B cell (primary cell): ENCODE data around the gene POGK. TPM values are rescaled to one million over a fixed set of nuclear protein-coding genes. Genes with fewer than 3 reads are reported as not detected.

ENCODE experiments used
- ATAC-seq: fragments of 200-7000 bp; cut with Tn5 transposase; one replicate; pipeline ENCODE4 v1.10.0; 2021; ENCODE audit warnings: low read depth, mild to moderate bottlenecking, moderate number of reproducible peaks, moderate library complexity
- CTCF ChIA-PET: fragments of 350-600 bp; sonication (Branson Sonifier 250); formaldehyde crosslinking; loops from one replicate; lab custom pipeline; 2021; ENCODE audit warnings: antibody characterized with exemption, inconsistent platforms; lab: Charles Lee
- POLR2A ChIA-PET: fragments of 350-600 bp; sonication (Branson Sonifier 250); formaldehyde crosslinking; loops from one replicate; lab custom pipeline; 2021; ENCODE audit warnings: antibody characterized with exemption; lab: Charles Lee
- DNase-seq: peaks from one replicate; pipeline ENCODE4 v3.0.0; 2013
- H2AFZ ChIP-seq: 2 replicates; pipeline ENCODE4 v1.6.1; 2012; ENCODE audit warnings: mild to moderate bottlenecking, low read depth, low read length; ENCODE audit not compliant: insufficient read depth, poor library complexity, severe bottlenecking
- H3K27ac ChIP-seq, 2 donors: 1 replicate in 1 of 2; 2 replicates in 1 of 2; pipeline ENCODE4 v1.5.1; 2012 to 2013; ENCODE audit warnings: low read length in 2 of 2, mild to moderate bottlenecking in 2 of 2, moderate library complexity in 1 of 2
- H3K27me3 ChIP-seq, 4 experiments: fragments of 200-600 bp in 1 of 4; sonication (generic) in 1 of 4; replicated peaks in 1 of 4; 1 replicate in 2 of 4; 2 replicates in 2 of 4; pipeline versions ENCODE4 v1.6.1 to v1.7.0; 2013 to 2016; ENCODE audit warnings: low read length in 3 of 4, mild to moderate bottlenecking in 2 of 4, mixed read lengths in 1 of 4, moderate library complexity in 1 of 4; ENCODE audit not compliant: insufficient read depth in 4 of 4, control insufficient read depth in 3 of 4; ENCODE audit errors: control extremely low read depth in 1 of 4
- H3K36me3 ChIP-seq, 2 experiments: replicated peaks in 1 of 2; 1 replicate in 1 of 2; 2 replicates in 1 of 2; pipeline versions ENCODE4 v1.6.1 to v1.7.1; 2013; ENCODE audit warnings: low read length in 1 of 2; ENCODE audit not compliant: insufficient read depth in 2 of 2, control insufficient read depth in 1 of 2; ENCODE audit errors: control extremely low read depth in 1 of 2, extremely low read depth in 1 of 2
- H3K4me1 ChIP-seq, 2 donors: fragments of 200-600 bp in 1 of 2; sonication (generic) in 1 of 2; 1 replicate in 1 of 2; 2 replicates in 1 of 2; pipeline versions ENCODE4 v1.5.1 to v1.6.1; 2013 to 2017; ENCODE audit warnings: low read length in 2 of 2; ENCODE audit not compliant: control insufficient read depth in 2 of 2, insufficient read depth in 2 of 2
- H3K4me2 ChIP-seq: replicated peaks from 2 replicates; pipeline ENCODE3; 2012; ENCODE audit warnings: mild to moderate bottlenecking, low read depth, low read length; ENCODE audit not compliant: poor library complexity, severe bottlenecking
- H3K4me3 ChIP-seq, 5 experiments: fragments of 200-600 bp in 1 of 5; sonication (generic) in 1 of 5; 1 replicate in 3 of 5; 2 replicates in 2 of 5; pipeline versions ENCODE4 v1.5.1 to v1.7.0; 2011 to 2016; ENCODE audit warnings: low read length in 4 of 5, mild to moderate bottlenecking in 4 of 5, low read depth in 2 of 5, control low read depth in 1 of 5, moderate library complexity in 1 of 5; ENCODE audit not compliant: insufficient read depth in 1 of 5; ENCODE audit errors: control extremely low read depth in 1 of 5, extremely low read depth in 1 of 5
- H3K79me2 ChIP-seq: fragments of 200-600 bp; sonication (generic); one replicate; pipeline ENCODE4 v1.6.0; 2016; ENCODE audit warnings: low read length; ENCODE audit not compliant: control insufficient read depth, insufficient read depth
- H3K9ac ChIP-seq: fragments of 200-600 bp; sonication (generic); 2 replicates; pipeline ENCODE4 v1.6.1; 2017; ENCODE audit warnings: mild to moderate bottlenecking, low read length, moderate library complexity
- H3K9me3 ChIP-seq, 3 donors: one replicate each; pipeline versions ENCODE4 v1.6.1 to v1.7.1; 2013; ENCODE audit warnings: low read length in 2 of 3; ENCODE audit not compliant: control insufficient read depth in 2 of 3, insufficient read depth in 1 of 3; ENCODE audit errors: control extremely low read depth in 1 of 3
- H4K20me1 ChIP-seq: 2 replicates; pipeline ENCODE4 v1.6.0; 2012; ENCODE audit warnings: mild to moderate bottlenecking, low read length; ENCODE audit not compliant: insufficient read depth, control insufficient read depth, poor library complexity, severe bottlenecking
- H3K27ac Mint-ChIP-seq: one replicate; pipeline ENCODE4 v1.8.0; 2021; ENCODE audit warnings: mixed read lengths
- H3K27me3 Mint-ChIP-seq: one replicate; pipeline ENCODE4 v1.8.0; 2021; ENCODE audit warnings: mixed read lengths
- H3K4me1 Mint-ChIP-seq: one replicate; pipeline ENCODE4 v1.8.0; 2021; ENCODE audit warnings: mixed read lengths
- H3K4me3 Mint-ChIP-seq: one replicate; pipeline ENCODE4 v1.8.0; 2021; ENCODE audit warnings: mixed read lengths
- H3K9me3 Mint-ChIP-seq: one replicate; pipeline ENCODE4 v1.8.0; 2022; ENCODE audit warnings: mixed read lengths; ENCODE audit not compliant: insufficient read depth
- CTCF ChIP-seq: fragments of 200-600 bp; IDR thresholded peaks from one replicate; pipeline ENCODE4 v1.8.0; 2022; ENCODE audit warnings: antibody characterized with exemption, mild to moderate bottlenecking
- EZH2 ChIP-seq: IDR thresholded peaks from 2 replicates; pipeline ENCODE4 v1.6.1; 2012; ENCODE audit warnings: borderline replicate concordance, low read depth, mild to moderate bottlenecking, moderate library complexity, low read length; ENCODE audit not compliant: insufficient read depth, poor library complexity, severe bottlenecking
- WGBS: methylation state at CpG from one replicate; pipeline ENCODE4 v1.1.5; 2013; ENCODE audit warnings: missing lambda C conversion rate; ENCODE audit not compliant: insufficient coverage; 5-methylcytosine and 5-hydroxymethylcytosine counted together
- intact Hi-C: fragments of 100-400 bp; cut with micrococcal nuclease; formaldehyde crosslinking; loops from one replicate; pipeline ENCODE4 v1.10.0; 2022
- polyA plus RNA-seq: library from polyadenylated mRNA; depleted of rRNA; stranded (reverse); fragments of >200 nt; gene quantifications from 2 replicates; pipeline ENCODE4 v1.2.3, GENCODE V29; 2012
- total RNA-seq, 2 donors: library from RNA; stranded (reverse); fragments of 120-200 nt in 1 of 2; gene quantifications; 1 replicate in 1 of 2; 2 replicates in 1 of 2; pipeline versions ENCODE4 v1.2.3 to v1.2.4, GENCODE V29; 2013 to 2022

Gene POGK
- total and polyA plus RNA-seq, 2 donors (not counting 1 experiment from before 2014, with no cell fraction given) = 10.4 to 45.0 TPM

- ATAC-seq (no peak), DNase-seq (no peak)
- ChIA-PET CTCF (interaction anchor here (4.8 kb wide), 1 partner anchor 174 kb away, joined by 41 read pairs; no protein-coding TSS in a partner anchor), POLR2A (no interaction called here)
- H4K20me1 ChIP-seq = no peaks in the 10 kb centered on the region
- no peaks in the 10 kb centered on the region for H3K9me3 Mint-ChIP-seq
- H3K4me2 ChIP-seq = no peak overlapping the region
- no peak overlapping the region for H3K9ac ChIP-seq
- H2AFZ ChIP-seq = no peak overlapping the region
- intact Hi-C loops = no loop called here
- H3K79me2 ChIP-seq = no peaks in the 10 kb centered on the region
- H3K4me1 Mint-ChIP-seq = peaks cover 10% of the 10 kb centered on the region
- no peak for TF ChIP-seq EZH2
- no peak for TF ChIP-seq CTCF
- H3K27ac ChIP-seq = no peak overlapping the region
- H3K4me1 ChIP-seq = peaks cover 14 to 18% of the 10 kb centered on the region in 2 donors
- WGBS = no CpG with 5 or more reads among the region's 3 CpGs
- no peaks in the 10 kb centered on the region for H3K36me3 ChIP-seq
- H3K27me3 ChIP-seq = peaks cover 0 to 35% (median 25%) of the 10 kb centered on the region in 4 experiments
- H3K4me3 ChIP-seq = no peak overlapping the region
- peaks cover 35% of the 10 kb centered on the region for H3K27me3 Mint-ChIP-seq
- H3K27ac Mint-ChIP-seq = no peak overlapping the region
- H3K4me3 Mint-ChIP-seq = no peak overlapping the region
- H3K9me3 ChIP-seq = peaks cover 0 to 9% (median 0%) of the 10 kb centered on the region in 3 donors
Measured at GRCh38 chr1:166884971-166885370, 45.7 kb downstream of the POGK start.

GRCh38 chr1:166888373-166889111, 49.3 kb downstream of the POGK start:
- Histone ChIP-seq H3K9me3 (peaks cover 0 to 9% (median 0%) of the 10 kb centered on the region in 3 donors), H3K4me2 (no peak overlapping the region), H3K27ac (no peak overlapping the region), H3K27me3 (peaks cover 0 to 31% (median 18%) of the 10 kb centered on the region in 4 experiments), H3K79me2 (no peaks in the 10 kb centered on the region), H3K4me3 (no peak overlapping the region), H3K4me1 (peaks cover 14 to 16% of the 10 kb centered on the region in 2 donors), H3K9ac (no peak overlapping the region), H3K36me3 (no peaks in the 10 kb centered on the region), H4K20me1 (no peaks in the 10 kb centered on the region), H2AFZ (no peak overlapping the region)
- Mint-ChIP-seq H3K27ac (no peak overlapping the region), H3K27me3 (peaks cover 37% of the 10 kb centered on the region), H3K9me3 (no peaks in the 10 kb centered on the region), H3K4me3 (no peak overlapping the region), H3K4me1 (peaks cover 10% of the 10 kb centered on the region)
- DNase-seq (no peak), ATAC-seq (no peak)
- ChIA-PET POLR2A (no interaction called here), CTCF (no interaction called here)
- intact Hi-C loops = no loop called here
- TF ChIP-seq CTCF (no peak), EZH2 (no peak)
- WGBS = 100% methylated on average over 2 of the region's 4 CpGs
